Measurements from ENCODE around the gene TRAPPC14. TPM values are rescaled to one million over a fixed set of nuclear protein-coding genes. Genes with fewer than 3 reads are reported as not detected.
A peak's percentile ranks its signal among the peaks of the same experiment; 100 is the strongest.

TRAPPC14 gene
- total and polyA plus RNA-seq, 4 donors: 3.6 to 28.2 (median 16.9) TPM

- DNase-seq (no peak), ATAC-seq (ENCODE audit: low FRiP score) (no peak)
- WGBS, 2 donors: 18 to 19% methylated on average over 30 to 32 of the region's 32 CpGs
- H3K27ac ChIP-seq (ENCODE audit: low read depth in 1 of 2, low read length in 2 of 2): peak overlapping the region in 1 of 2 donors; percentile 36
- no peaks in the 10 kb centered on the region for H3K9me3 ChIP-seq (ENCODE audit: control insufficient read depth, low read length)
- H3K27me3 ChIP-seq (ENCODE audit: control insufficient read depth in 1 of 2, insufficient read depth in 2 of 2, low read length in 1 of 2): no peaks in the 10 kb centered on the region
- no peaks in the 10 kb centered on the region for H3K36me3 ChIP-seq (ENCODE audit: control insufficient read depth in 1 of 2, insufficient read depth in 2 of 2, low read length in 1 of 2)
- intact Hi-C loops (cut with DNase I): no loop called here
- no peaks in the 10 kb centered on the region for H3K4me1 ChIP-seq (ENCODE audit: control insufficient read depth in 1 of 2, insufficient read depth in 2 of 2, low read length in 2 of 2)
- peak overlapping the region; percentile 80 to 84 for H3K4me3 ChIP-seq (ENCODE audit: low read length in 2 of 2)
Measured at GRCh38 chr7:100157334-100158228, 942 bp downstream of the TRAPPC14 start.

DNA sequence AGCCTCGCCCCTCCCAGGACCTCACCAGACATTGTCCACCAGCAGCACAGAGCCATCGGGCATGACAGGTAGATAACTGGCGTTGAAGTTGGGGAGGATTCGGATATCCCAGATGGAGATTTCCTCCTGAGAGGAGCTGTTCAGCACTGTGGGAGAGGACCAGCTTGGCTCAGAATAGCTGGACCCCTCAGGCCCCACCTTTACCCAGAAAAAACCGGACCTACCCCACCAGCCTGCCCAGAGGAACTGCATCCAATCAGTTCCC lies 1.5 kb downstream of the TRAPPC14 start:
- H3K27ac ChIP-seq (ENCODE audit: low read depth in 1 of 2, low read length in 2 of 2): no peak overlapping the region
- no peaks in the 10 kb centered on the region for H3K27me3 ChIP-seq (ENCODE audit: control insufficient read depth in 1 of 2, insufficient read depth in 2 of 2, low read length in 1 of 2)
- H3K4me1 ChIP-seq (ENCODE audit: control insufficient read depth in 1 of 2, insufficient read depth in 2 of 2, low read length in 2 of 2): no peaks in the 10 kb centered on the region
- no peaks in the 10 kb centered on the region for H3K36me3 ChIP-seq (ENCODE audit: control insufficient read depth in 1 of 2, insufficient read depth in 2 of 2, low read length in 1 of 2)
- H3K9me3 ChIP-seq (ENCODE audit: control insufficient read depth, low read length): no peaks in the 10 kb centered on the region
- intact Hi-C loops (cut with DNase I): no loop called here
- 67 to 74% methylated on average over 5 of the region's 5 CpGs for WGBS, 2 donors
- no peak overlapping the region for H3K4me3 ChIP-seq (ENCODE audit: low read length in 2 of 2)
- ATAC-seq (ENCODE audit: low FRiP score) (no peak), DNase-seq (no peak)

DNA sequence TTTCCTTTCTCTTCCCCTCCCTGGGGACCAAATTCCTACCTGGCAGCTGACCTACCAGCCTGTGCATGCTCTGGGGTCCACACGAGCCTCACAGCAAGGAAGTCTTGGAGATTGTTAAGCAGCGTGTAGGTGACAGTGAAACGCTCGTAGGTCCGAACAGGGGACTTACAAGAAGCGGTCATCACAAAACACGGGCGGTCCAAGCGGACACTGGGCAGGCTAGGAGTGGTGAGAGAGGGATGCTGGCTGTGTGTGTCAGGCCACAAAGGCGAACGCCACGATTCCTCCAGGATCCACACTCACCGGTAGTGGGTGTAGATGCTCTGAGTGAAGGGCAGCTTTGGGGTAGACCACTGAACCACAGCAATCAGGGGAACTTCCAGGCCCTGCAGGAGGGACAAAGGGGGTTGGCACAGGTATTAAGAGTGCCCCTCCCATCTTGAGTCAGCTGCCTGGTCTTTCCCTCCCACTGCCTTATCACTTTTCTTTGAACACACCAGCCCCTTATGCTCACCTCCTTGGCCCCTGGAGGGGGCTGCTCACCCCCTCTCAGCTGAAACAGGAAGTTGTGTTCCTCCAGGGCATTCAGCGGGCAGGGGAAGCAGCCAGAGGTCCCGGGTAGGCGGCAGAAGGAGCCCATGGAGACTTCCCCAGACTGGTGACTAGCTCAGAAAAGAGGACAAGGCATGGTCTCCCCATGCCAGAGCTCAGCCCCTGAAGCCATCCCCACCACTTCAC lies 2.0 kb downstream of the TRAPPC14 start:
- H3K27me3 ChIP-seq (ENCODE audit: control insufficient read depth in 1 of 2, insufficient read depth in 2 of 2, low read length in 1 of 2): no peaks in the 10 kb centered on the region
- no peaks in the 10 kb centered on the region for H3K9me3 ChIP-seq (ENCODE audit: control insufficient read depth, low read length)
- H3K27ac ChIP-seq (ENCODE audit: low read depth in 1 of 2, low read length in 2 of 2): no peak overlapping the region
- no peak overlapping the region for H3K4me3 ChIP-seq (ENCODE audit: low read length in 2 of 2)
- no peaks in the 10 kb centered on the region for H3K4me1 ChIP-seq (ENCODE audit: control insufficient read depth in 1 of 2, insufficient read depth in 2 of 2, low read length in 2 of 2)
- intact Hi-C loops (cut with DNase I): no loop called here
- 77 to 79% methylated on average over 15 to 16 of the region's 16 CpGs for WGBS, 2 donors
- DNase-seq (no peak), ATAC-seq (ENCODE audit: low FRiP score) (no peak)
- no peaks in the 10 kb centered on the region for H3K36me3 ChIP-seq (ENCODE audit: control insufficient read depth in 1 of 2, insufficient read depth in 2 of 2, low read length in 1 of 2)

- Histone ChIP-seq H3K27me3 (ENCODE audit: control insufficient read depth in 1 of 2, insufficient read depth in 2 of 2, low read length in 1 of 2) (no peaks in the 10 kb centered on the region), H3K9me3 (ENCODE audit: control insufficient read depth, low read length) (no peaks in the 10 kb centered on the region), H3K36me3 (ENCODE audit: control insufficient read depth in 1 of 2, insufficient read depth in 2 of 2, low read length in 1 of 2) (no peaks in the 10 kb centered on the region), H3K4me3 (ENCODE audit: low read length in 2 of 2) (no peak overlapping the region), H3K27ac (ENCODE audit: low read depth in 1 of 2, low read length in 2 of 2) (no peak overlapping the region), H3K4me1 (ENCODE audit: control insufficient read depth in 1 of 2, insufficient read depth in 2 of 2, low read length in 2 of 2) (no peaks in the 10 kb centered on the region)
- ATAC-seq (ENCODE audit: low FRiP score) (no peak), DNase-seq (no peak)
- 81 to 82% methylated on average over 20 of the region's 20 CpGs for WGBS, 2 donors
- intact Hi-C loops (cut with DNase I): no loop called here
Measured at GRCh38 chr7:100155553-100156317, 2.8 kb downstream of the TRAPPC14 start.

- ATAC-seq (ENCODE audit: low FRiP score): no peak
- Histone ChIP-seq H3K9me3 (ENCODE audit: control insufficient read depth, low read length) (no peaks in the 10 kb centered on the region), H3K36me3 (ENCODE audit: control insufficient read depth in 1 of 2, insufficient read depth in 2 of 2, low read length in 1 of 2) (no peaks in the 10 kb centered on the region), H3K4me1 (ENCODE audit: control insufficient read depth in 1 of 2, insufficient read depth in 2 of 2, low read length in 2 of 2) (no peaks in the 10 kb centered on the region), H3K27me3 (ENCODE audit: control insufficient read depth in 1 of 2, insufficient read depth in 2 of 2, low read length in 1 of 2) (no peaks in the 10 kb centered on the region), H3K27ac (ENCODE audit: low read depth in 1 of 2, low read length in 2 of 2) (no peak overlapping the region), H3K4me3 (ENCODE audit: low read length in 2 of 2) (no peak overlapping the region)
- WGBS, 2 donors: 59 to 66% methylated on average over 28 to 30 of the region's 30 CpGs
- intact Hi-C loops (cut with DNase I): no loop called here
- DNase-seq: no peak
Measured at GRCh38 chr7:100154651-100155491, 3.7 kb downstream of the TRAPPC14 start.

DNA sequence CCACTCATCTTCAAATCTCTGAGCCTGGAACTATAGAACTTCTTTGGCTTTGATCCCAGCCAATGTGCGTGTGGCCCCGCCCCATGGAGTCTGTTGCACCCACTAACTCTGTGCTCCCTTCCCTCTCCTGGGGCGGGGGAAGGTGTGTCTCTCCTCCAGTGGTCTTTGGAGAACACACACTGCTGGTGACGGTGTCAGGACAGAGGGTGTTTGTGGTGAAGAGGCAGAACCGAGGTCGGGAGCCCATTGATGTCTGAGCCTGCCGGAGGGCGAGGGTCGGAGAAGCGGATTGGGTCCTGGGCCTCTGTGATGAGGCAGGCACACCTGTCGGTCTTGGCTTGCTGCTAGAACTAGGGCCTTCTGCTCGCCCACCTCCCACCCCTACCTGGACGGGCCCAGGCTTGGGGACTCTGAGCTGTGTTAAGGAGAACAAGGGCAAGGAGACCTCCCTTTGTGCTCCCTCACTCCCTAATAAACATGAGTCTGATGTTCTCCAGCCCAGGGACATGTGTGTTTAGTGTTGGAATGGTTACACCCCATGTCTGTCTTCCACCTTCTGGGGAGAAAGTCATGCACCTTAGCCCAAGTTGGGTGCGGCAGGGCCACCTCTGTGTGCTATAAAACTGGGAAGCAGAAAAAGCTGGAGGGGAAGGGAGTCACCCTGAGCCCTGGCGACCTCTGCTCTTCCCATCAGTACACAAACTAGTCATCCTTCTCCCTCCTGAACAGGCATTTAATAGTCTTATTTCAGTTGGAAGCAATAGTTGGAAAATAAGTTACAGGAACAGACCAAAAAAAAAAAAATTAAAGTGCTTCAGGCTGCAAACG lies 4.6 kb downstream of the TRAPPC14 start:
- 79 to 80% methylated on average over 16 of the region's 16 CpGs for WGBS, 2 donors
- H3K27ac ChIP-seq (ENCODE audit: low read depth in 1 of 2, low read length in 2 of 2): no peak overlapping the region

DNA sequence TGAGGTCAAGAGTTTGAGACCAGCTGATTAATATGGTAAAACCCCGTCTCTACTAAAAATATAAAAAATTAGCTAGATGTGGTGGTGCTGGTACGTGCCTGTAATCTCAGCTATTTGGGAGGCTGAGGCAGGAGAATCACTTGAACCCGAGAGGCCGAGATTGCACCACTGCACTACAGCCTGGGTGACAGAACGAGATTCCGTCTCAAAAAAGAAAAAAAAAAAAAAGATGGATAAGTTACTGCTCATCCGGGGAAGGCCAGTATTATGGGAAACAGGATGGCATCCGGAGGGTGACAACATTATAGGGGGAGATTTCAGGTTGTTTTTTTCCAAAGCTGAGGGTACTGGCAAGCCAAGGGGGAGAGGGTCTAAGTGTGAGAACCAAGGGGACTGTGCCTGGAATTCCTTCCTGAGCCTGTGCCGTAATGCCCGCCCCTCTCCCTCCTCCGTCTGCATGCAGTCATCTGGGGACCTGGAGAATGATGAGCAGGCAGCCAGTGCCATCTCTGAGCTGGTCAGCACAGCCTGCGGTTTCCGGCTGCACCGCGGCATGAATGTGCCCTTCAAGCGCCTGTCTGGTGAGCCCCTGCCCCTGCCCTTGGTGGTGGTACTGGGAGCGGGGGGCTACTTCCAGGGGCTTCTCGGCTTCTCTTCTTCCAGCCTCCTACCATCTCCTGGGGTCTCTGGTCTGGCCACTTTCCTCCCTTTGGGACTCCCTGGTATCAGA lies 5.4 kb downstream of the TRAPPC14 start:
- no peaks in the 10 kb centered on the region for H3K4me1 ChIP-seq (ENCODE audit: control insufficient read depth in 1 of 2, insufficient read depth in 2 of 2, low read length in 2 of 2)
- WGBS, 2 donors: 86% methylated on average over 18 of the region's 18 CpGs
- H3K36me3 ChIP-seq (ENCODE audit: control insufficient read depth in 1 of 2, insufficient read depth in 2 of 2, low read length in 1 of 2): no peaks in the 10 kb centered on the region
- intact Hi-C loops (cut with DNase I): no loop called here
- ATAC-seq (ENCODE audit: low FRiP score): no peak
- H3K27me3 ChIP-seq (ENCODE audit: control insufficient read depth in 1 of 2, insufficient read depth in 2 of 2, low read length in 1 of 2): no peaks in the 10 kb centered on the region
- no peak overlapping the region for H3K4me3 ChIP-seq (ENCODE audit: low read length in 2 of 2)
- no peaks in the 10 kb centered on the region for H3K9me3 ChIP-seq (ENCODE audit: control insufficient read depth, low read length)
- H3K27ac ChIP-seq (ENCODE audit: low read depth in 1 of 2, low read length in 2 of 2): no peak overlapping the region
- DNase-seq: no peak

More for the DNA sequence above, 4.6 kb downstream of the TRAPPC14 start:
- Histone ChIP-seq H3K4me3 (ENCODE audit: low read length in 2 of 2) (no peak overlapping the region), H3K9me3 (ENCODE audit: control insufficient read depth, low read length) (no peaks in the 10 kb centered on the region), H3K36me3 (ENCODE audit: control insufficient read depth in 1 of 2, insufficient read depth in 2 of 2, low read length in 1 of 2) (no peaks in the 10 kb centered on the region), H3K27me3 (ENCODE audit: control insufficient read depth in 1 of 2, insufficient read depth in 2 of 2, low read length in 1 of 2) (no peaks in the 10 kb centered on the region), H3K4me1 (ENCODE audit: control insufficient read depth in 1 of 2, insufficient read depth in 2 of 2, low read length in 2 of 2) (no peaks in the 10 kb centered on the region)
- ATAC-seq (ENCODE audit: low FRiP score) (no peak), DNase-seq (no peak)
- intact Hi-C loops (cut with DNase I): no loop called here
